ENCODE measurements around the gene MAL. TPM values are rescaled to one million over a fixed set of nuclear protein-coding genes. Genes with fewer than 3 reads are reported as not detected.

Gene MAL
- total RNA-seq, 1 donor from 2014 or later: 63.8 TPM

GRCh38 chr2:95031726-95032116 lies 6.2 kb downstream of the MAL start:
- H3K4me3 ChIP-seq (ENCODE audit: low read depth, low read length): no peak overlapping the region
- no peak for TF ChIP-seq CTCF (conservative IDR thresholded peaks at IDR 0.05; ENCODE audit: low read depth, low read length)
- no peak for DNase-seq (ENCODE audit: low read depth)

GRCh38 chr2:95032341-95032740 lies 6.8 kb downstream of the MAL start:
- TF ChIP-seq CTCF (conservative IDR thresholded peaks at IDR 0.05; ENCODE audit: low read depth, low read length): no peak
- no peak for DNase-seq (ENCODE audit: low read depth)
- H3K4me3 ChIP-seq (ENCODE audit: low read depth, low read length): no peak overlapping the region

DNA sequence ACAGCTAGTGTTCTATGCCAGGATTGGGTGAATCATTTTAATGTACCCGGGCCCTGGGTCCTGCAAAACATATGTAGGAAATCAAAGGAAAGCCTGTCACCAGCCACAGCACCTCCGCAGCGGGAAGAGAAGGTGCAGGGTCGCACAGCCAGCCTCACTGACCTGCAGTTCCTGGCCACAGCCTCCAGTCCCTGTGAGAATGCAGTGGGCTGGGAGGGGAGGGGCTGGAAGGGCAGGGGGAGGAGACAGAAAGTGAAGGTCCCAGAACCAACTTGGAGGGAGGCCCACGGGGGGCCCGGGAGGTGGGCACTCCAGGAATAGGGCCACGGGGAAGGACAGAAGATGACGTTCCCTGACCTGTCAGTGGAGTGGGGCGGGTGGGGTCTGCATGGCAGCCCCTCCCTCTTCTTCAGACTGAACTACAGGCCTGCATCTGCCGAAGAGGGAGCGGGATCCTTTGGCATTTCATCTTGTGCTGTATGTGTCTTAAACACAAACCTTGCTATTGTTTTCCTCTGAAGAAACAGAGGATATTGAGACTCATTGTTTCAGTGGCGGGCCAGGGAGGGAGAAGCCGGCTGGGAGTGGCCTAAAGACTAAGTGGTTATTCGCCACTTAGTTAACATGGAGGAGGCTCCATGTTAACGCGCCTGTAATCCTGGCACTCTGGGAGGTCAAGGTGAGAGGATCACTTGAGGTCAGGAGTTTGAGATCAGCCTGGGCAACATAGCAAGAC lies 7.5 kb downstream of the MAL start:
- DNase-seq (ENCODE audit: low read depth): no peak
- no peak overlapping the region for H3K4me3 ChIP-seq (ENCODE audit: low read depth, low read length)
- TF ChIP-seq CTCF (conservative IDR thresholded peaks at IDR 0.05; ENCODE audit: low read depth, low read length): no peak

DNA sequence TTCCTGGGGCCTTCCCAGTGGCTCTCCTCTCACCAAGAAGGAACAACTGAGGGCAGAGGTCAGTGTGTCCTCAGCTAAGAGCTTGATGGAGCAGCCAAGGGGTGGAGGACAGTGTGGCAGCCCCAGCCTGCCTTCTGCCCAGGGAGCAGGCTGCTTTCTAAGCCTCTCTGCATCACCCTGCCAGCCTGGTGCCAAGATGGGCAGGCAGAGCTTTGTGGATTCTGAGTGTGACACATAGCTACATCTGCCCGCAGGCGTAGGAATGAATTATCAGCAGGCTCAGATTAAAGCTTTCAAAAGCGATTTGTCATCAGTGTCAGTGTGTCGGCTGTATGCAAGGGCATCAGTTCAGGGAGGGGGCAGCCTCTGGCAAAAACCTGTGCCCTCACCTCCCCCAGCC lies 8.7 kb downstream of the MAL start:
- no peak for DNase-seq (ENCODE audit: low read depth)
- no peak for TF ChIP-seq CTCF (conservative IDR thresholded peaks at IDR 0.05; ENCODE audit: low read depth, low read length)
- no peak overlapping the region for H3K4me3 ChIP-seq (ENCODE audit: low read depth, low read length)

GRCh38 chr2:95034818-95035217 lies 9.3 kb downstream of the MAL start:
- TF ChIP-seq CTCF (conservative IDR thresholded peaks at IDR 0.05; ENCODE audit: low read depth, low read length): no peak

GRCh38 chr2:95036596-95037383 lies 11.3 kb downstream of the MAL start:
- no peak for DNase-seq (ENCODE audit: low read depth)

More at GRCh38 chr2:95034818-95035217, 9.3 kb downstream of the MAL start:
- H3K4me3 ChIP-seq (ENCODE audit: low read depth, low read length): no peak overlapping the region
- no peak for DNase-seq (ENCODE audit: low read depth)

More at GRCh38 chr2:95036596-95037383, 11.3 kb downstream of the MAL start:
- H3K4me3 ChIP-seq (ENCODE audit: low read depth, low read length): no peak overlapping the region
- no peak for TF ChIP-seq CTCF (conservative IDR thresholded peaks at IDR 0.05; ENCODE audit: low read depth, low read length)
